HG03558 (cell line): ENCODE results near the gene AHCTF1.
A peak's percentile ranks its signal among the peaks of the same experiment; 100 is the strongest.

ENCODE experiments used
- ATAC-seq: cut with Tn5 transposase; IDR thresholded peaks from one replicate; pipeline ENCODE4 v1.9.1; 2021; ENCODE audit warnings: moderate number of reproducible peaks; ENCODE audit not compliant: unreplicated experiment; ENCODE audit errors: extremely low read depth

AHCTF1 gene

GRCh38 chr1:246931549-246932365, at the start of gene AHCTF1:
TSS of gene AHCTF1 (minus strand) at chr1:246931948. CDS start at chr1:246918370, 13,578 bp downstream.
- ATAC-seq: peak; percentile 83

GRCh38 chr1:246978785-246979184, 47.0 kb upstream of the AHCTF1 start:
- ATAC-seq: no peak

GRCh38 chr1:246978281-246978680, 46.5 kb upstream of the AHCTF1 start:
- no peak for ATAC-seq

GRCh38 chr1:246971969-246972368, 40.2 kb upstream of the AHCTF1 start:
- no peak for ATAC-seq

GRCh38 chr1:246971090-246971721, 39.5 kb upstream of the AHCTF1 start:
- no peak for ATAC-seq

- no peak for ATAC-seq
Observed at GRCh38 chr1:246969621-246970020, 37.9 kb upstream of the AHCTF1 start.

- no peak for ATAC-seq
Observed at GRCh38 chr1:246966502-246966901, 34.8 kb upstream of the AHCTF1 start.

GRCh38 chr1:246959944-246960693, 28.4 kb upstream of the AHCTF1 start:
- peak; percentile 42 for ATAC-seq

- no peak for ATAC-seq
Observed at GRCh38 chr1:246954126-246954525, 22.4 kb upstream of the AHCTF1 start.

- no peak for ATAC-seq
Observed at GRCh38 chr1:246951413-246951812, 19.7 kb upstream of the AHCTF1 start.

GRCh38 chr1:246949956-246950355, 18.2 kb upstream of the AHCTF1 start:
- ATAC-seq: no peak

GRCh38 chr1:246947255-246947654, 15.5 kb upstream of the AHCTF1 start:
- ATAC-seq: no peak

GRCh38 chr1:246946366-246946765, 14.6 kb upstream of the AHCTF1 start:
- no peak for ATAC-seq

- no peak for ATAC-seq
Observed at GRCh38 chr1:246934765-246935164, 3.0 kb upstream of the AHCTF1 start.

GRCh38 chr1:246933893-246934292, 2.1 kb upstream of the AHCTF1 start:
- ATAC-seq: no peak

GRCh38 chr1:246932366-246932700, 585 bp upstream of the AHCTF1 start:
- ATAC-seq: no peak

- ATAC-seq: peak; percentile 3
Observed at GRCh38 chr1:246930830-246931548, 759 bp downstream of the AHCTF1 start.

GRCh38 chr1:246925997-246926626, 5.6 kb downstream of the AHCTF1 start:
- ATAC-seq: no peak

GRCh38 chr1:246923900-246924299, 7.8 kb downstream of the AHCTF1 start:
- no peak for ATAC-seq

- ATAC-seq: no peak
Observed at GRCh38 chr1:246923482-246923881, 8.3 kb downstream of the AHCTF1 start.
